ENCODE results near the gene TM4SF1. TPM values are rescaled to one million over a fixed set of nuclear protein-coding genes. Genes with fewer than 3 reads are reported as not detected.

Gene TM4SF1
- total RNA-seq, 1 donor from 2014 or later, result 23.2 TPM

GRCh38 chr3:149371723-149372114 is 5.7 kb downstream of the TM4SF1 start:
- Histone ChIP-seq H3K27me3 (ENCODE audit: control insufficient read depth, insufficient read depth, low read length) (no peaks in the 10 kb centered on the region), H3K36me3 (ENCODE audit: control insufficient read depth, insufficient read depth, low read length) (peaks cover 5% of the 10 kb centered on the region), H3K4me3 (ENCODE audit: low read depth, low read length) (no peak overlapping the region)
- DNase-seq (ENCODE audit: low read depth) (no peak), FAIRE-seq (no peak)
- TF ChIP-seq, protein P1, sequence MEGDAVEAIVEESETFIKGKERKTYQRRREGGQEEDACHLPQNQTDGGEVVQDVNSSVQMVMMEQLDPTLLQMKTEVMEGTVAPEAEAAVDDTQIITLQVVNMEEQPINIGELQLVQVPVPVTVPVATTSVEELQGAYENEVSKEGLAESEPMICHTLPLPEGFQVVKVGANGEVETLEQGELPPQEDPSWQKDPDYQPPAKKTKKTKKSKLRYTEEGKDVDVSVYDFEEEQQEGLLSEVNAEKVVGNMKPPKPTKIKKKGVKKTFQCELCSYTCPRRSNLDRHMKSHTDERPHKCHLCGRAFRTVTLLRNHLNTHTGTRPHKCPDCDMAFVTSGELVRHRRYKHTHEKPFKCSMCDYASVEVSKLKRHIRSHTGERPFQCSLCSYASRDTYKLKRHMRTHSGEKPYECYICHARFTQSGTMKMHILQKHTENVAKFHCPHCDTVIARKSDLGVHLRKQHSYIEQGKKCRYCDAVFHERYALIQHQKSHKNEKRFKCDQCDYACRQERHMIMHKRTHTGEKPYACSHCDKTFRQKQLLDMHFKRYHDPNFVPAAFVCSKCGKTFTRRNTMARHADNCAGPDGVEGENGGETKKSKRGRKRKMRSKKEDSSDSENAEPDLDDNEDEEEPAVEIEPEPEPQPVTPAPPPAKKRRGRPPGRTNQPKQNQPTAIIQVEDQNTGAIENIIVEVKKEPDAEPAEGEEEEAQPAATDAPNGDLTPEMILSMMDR (IDR thresholded peaks at IDR 0.05; ENCODE audit: insufficient read depth, low read length, severe bottlenecking), result no peak

DNA sequence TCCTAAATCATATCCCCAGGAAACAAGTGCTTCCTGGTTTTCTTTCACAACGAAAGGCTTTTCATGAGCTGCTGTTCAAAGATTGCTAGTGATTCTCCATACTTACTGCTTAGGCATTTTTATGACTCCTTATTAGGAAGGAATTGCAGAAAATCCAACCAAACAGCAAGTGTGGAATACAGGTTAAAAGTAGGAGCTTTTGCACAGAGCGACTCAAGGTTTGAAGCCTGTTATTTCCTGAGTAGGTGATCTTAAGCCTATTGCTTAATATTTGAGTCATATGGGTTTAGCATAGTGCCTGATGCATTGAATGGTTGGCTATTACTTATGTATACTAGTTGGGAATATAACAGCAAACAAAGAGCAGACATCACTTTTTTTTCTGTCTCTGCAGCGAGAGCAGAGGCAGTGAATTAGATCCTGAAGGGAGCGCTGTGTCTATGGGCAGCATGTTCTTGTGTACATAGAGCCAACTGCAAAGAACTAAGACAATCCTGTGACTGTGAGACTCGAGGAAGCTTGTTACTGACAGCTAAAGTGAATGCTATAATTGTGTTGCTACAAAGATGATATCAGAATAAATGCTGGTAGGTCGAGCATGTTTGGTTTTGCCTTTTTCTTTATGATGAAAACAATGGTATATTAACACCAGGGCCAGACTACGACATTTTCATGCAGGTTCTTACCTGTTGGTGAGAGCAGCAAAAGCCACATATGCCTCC is 6.3 kb downstream of the TM4SF1 start:
- TF ChIP-seq, protein P1 (IDR thresholded peaks at IDR 0.05; ENCODE audit: insufficient read depth, low read length, severe bottlenecking), result peak; percentile 47
- Histone ChIP-seq H3K4me3 (ENCODE audit: low read depth, low read length) (no peak overlapping the region), H3K27me3 (ENCODE audit: control insufficient read depth, insufficient read depth, low read length) (no peaks in the 10 kb centered on the region), H3K36me3 (ENCODE audit: control insufficient read depth, insufficient read depth, low read length) (peaks cover 5% of the 10 kb centered on the region)
- DNase-seq (ENCODE audit: low read depth), result peak; percentile 90
- no peak for FAIRE-seq

DNA sequence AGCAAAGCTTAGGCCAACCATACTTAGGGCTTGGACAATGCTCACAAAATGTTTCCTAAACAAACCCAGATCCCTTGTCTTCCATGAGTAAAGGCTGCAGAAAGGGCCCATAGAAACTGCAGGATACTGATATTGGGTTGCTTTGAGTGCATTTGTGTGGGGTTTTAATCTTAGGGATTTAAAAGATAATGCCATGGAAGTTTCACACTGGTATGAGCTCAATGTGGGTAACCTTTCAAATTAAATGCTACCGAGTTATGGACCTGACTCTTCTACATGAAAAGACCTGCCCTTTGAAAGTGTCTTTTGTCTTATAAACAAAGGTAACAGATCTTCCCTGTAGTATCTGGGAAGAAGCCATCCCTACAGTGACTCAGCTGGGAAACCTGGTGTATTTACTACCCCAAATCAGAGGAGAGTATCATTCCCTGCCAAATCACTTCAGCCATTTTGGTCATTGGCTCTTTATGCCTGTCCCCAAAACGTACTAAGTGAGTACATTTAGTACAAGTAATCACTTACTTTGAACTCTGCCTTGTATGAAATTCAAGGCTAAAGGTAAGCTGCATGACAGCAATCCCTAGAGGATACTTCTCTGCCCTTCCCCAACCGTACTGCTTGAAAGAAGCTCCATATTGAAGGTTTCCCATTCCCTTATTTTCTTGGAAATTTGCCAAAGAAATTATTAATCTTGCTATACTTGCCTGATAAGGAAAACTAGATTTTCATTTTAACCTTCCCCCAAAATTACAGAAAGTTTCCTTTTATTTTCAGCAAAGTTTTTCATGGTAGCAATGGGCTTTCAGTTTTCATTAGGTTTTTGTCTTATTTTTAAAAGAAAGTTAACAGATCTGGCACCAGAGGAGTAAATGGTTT is 7.2 kb downstream of the TM4SF1 start:
- Histone ChIP-seq H3K27me3 (ENCODE audit: control insufficient read depth, insufficient read depth, low read length) (no peaks in the 10 kb centered on the region), H3K36me3 (ENCODE audit: control insufficient read depth, insufficient read depth, low read length) (peaks cover 5% of the 10 kb centered on the region), H3K4me3 (ENCODE audit: low read depth, low read length) (no peak overlapping the region)
- TF ChIP-seq, protein P1 (IDR thresholded peaks at IDR 0.05; ENCODE audit: insufficient read depth, low read length, severe bottlenecking), result no peak
- FAIRE-seq (no peak), DNase-seq (ENCODE audit: low read depth) (peak; percentile 42)

- no peak for DNase-seq (ENCODE audit: low read depth)
- FAIRE-seq, result no peak
- Histone ChIP-seq H3K4me3 (ENCODE audit: low read depth, low read length) (no peak overlapping the region), H3K27me3 (ENCODE audit: control insufficient read depth, insufficient read depth, low read length) (no peaks in the 10 kb centered on the region), H3K36me3 (ENCODE audit: control insufficient read depth, insufficient read depth, low read length) (peaks cover 5% of the 10 kb centered on the region)
- TF ChIP-seq, protein P1 (IDR thresholded peaks at IDR 0.05; ENCODE audit: insufficient read depth, low read length, severe bottlenecking), result no peak
Observed at GRCh38 chr3:149368674-149369497, 8.6 kb downstream of the TM4SF1 start.

GRCh38 chr3:149368201-149368673 is 9.2 kb downstream of the TM4SF1 start:
- TF ChIP-seq, protein P1 (IDR thresholded peaks at IDR 0.05; ENCODE audit: insufficient read depth, low read length, severe bottlenecking), result peak; percentile 10
- DNase-seq (ENCODE audit: low read depth), result peak; percentile 56
- Histone ChIP-seq H3K36me3 (ENCODE audit: control insufficient read depth, insufficient read depth, low read length) (peaks cover 5% of the 10 kb centered on the region), H3K4me3 (ENCODE audit: low read depth, low read length) (no peak overlapping the region), H3K27me3 (ENCODE audit: control insufficient read depth, insufficient read depth, low read length) (no peaks in the 10 kb centered on the region)
- FAIRE-seq, result no peak

Data from bronchial epithelial cell (primary cell).